Peyer's patch (tissue), 4 donors: ENCODE results near the gene MRTO4.

Experiments used
- CTCF ChIP-seq, 6 experiments: fragments of 450-650 bp in 4 of 6; fragments of 200-600 bp in 2 of 6; sonication (generic) in 1 of 6; IDR thresholded peaks; one replicate each; pipeline ENCODE4 v1.5.1; 2017 to 2019; ENCODE audit warnings: antibody characterized with exemption in 6 of 6, mild to moderate bottlenecking in 3 of 6, moderate library complexity in 1 of 6
- POLR2A ChIP-seq, 2 donors: fragments of 450-650 bp; IDR thresholded peaks; one replicate each; pipeline ENCODE4 v1.5.1; 2017; ENCODE audit warnings: antibody characterized with exemption in 2 of 2, mild to moderate bottlenecking in 2 of 2, moderate library complexity in 2 of 2

- TF ChIP-seq CTCF (IDR thresholded peaks at IDR 0.05): peak; percentile 66 to 95 (median 92)
- TF ChIP-seq POLR2A (IDR thresholded peaks at IDR 0.05): no peak
Observed at GRCh38 chr1:19240673-19241538, 10.7 kb upstream of the MRTO4 start.
